Transverse colon (tissue), 4 donors: ENCODE data around the gene TPRX1.

Source experiments
- POLR2A ChIP-seq: fragments of 450-650 bp; IDR thresholded peaks from one replicate; pipeline ENCODE4 v1.6.1; 2016; ENCODE audit warnings: antibody characterized with exemption, mild to moderate bottlenecking, moderate library complexity
- POLR2AphosphoS5 ChIP-seq, 3 donors: sonication (generic); formaldehyde crosslinking; IDR thresholded peaks; one replicate each; pipeline ENCODE4 v1.6.1; 2016; ENCODE audit warnings: antibody characterized with exemption in 3 of 3
- TF ChIP-seq, protein P1 (sequence below), 5 experiments: fragments of 200-600 bp in 3 of 5; fragments of 450-650 bp in 2 of 5; sonication (generic) in 3 of 5; IDR thresholded peaks; 1 replicate in 2 of 5; 2 replicates in 3 of 5; pipeline ENCODE4 v1.5.1; 2016 to 2017; ENCODE audit warnings: antibody characterized with exemption in 5 of 5, inconsistent platforms in 3 of 5, mild to moderate bottlenecking in 2 of 5, moderate library complexity in 1 of 5

DNA sequence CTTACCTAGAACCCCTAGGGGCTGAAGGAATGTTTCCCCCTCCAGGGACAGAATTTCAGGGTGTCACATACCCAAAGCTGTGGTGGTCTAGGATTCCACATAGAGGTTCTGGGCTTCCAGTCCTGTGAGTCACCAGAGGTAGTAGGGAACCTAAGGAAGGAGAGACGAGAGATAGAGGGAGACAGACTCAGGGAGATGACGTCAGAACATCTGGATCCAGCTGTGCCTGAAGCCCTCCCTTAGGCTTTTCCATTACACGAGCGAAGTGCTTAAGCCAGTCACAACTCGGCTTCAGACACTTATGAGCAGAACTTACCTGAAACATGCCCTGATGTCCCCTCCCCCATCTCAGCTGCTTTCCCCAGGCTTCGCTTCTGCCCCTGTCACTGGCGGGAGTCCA is 37.7 kb downstream of the TPRX1 start:
- TF ChIP-seq POLR2AphosphoS5 (IDR thresholded peaks at IDR 0.05) (no peak), POLR2A (no peak)
- TF ChIP-seq, protein P1, sequence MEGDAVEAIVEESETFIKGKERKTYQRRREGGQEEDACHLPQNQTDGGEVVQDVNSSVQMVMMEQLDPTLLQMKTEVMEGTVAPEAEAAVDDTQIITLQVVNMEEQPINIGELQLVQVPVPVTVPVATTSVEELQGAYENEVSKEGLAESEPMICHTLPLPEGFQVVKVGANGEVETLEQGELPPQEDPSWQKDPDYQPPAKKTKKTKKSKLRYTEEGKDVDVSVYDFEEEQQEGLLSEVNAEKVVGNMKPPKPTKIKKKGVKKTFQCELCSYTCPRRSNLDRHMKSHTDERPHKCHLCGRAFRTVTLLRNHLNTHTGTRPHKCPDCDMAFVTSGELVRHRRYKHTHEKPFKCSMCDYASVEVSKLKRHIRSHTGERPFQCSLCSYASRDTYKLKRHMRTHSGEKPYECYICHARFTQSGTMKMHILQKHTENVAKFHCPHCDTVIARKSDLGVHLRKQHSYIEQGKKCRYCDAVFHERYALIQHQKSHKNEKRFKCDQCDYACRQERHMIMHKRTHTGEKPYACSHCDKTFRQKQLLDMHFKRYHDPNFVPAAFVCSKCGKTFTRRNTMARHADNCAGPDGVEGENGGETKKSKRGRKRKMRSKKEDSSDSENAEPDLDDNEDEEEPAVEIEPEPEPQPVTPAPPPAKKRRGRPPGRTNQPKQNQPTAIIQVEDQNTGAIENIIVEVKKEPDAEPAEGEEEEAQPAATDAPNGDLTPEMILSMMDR (IDR thresholded peaks at IDR 0.05): no peak
